ENCODE data around the gene MXD1.
A peak's percentile ranks its signal among the peaks of the same experiment; 100 is the strongest.

The MXD1 gene

GRCh38 chr2:69911985-69912563 is 2.8 kb upstream of the MXD1 start:
- H3K4me3 ChIP-seq (ENCODE audit: low read depth, low read length), result no peak overlapping the region
- H3K4me1 ChIP-seq (ENCODE audit: control insufficient read depth, insufficient read depth, low read length), result no peaks in the 10 kb centered on the region
- no peaks in the 10 kb centered on the region for H3K9me3 ChIP-seq (ENCODE audit: control insufficient read depth, insufficient read depth, low read length)
- peaks cover 28% of the 10 kb centered on the region for H3K36me3 ChIP-seq (ENCODE audit: control insufficient read depth, insufficient read depth, low read length)
- H3K9ac ChIP-seq (ENCODE audit: low read depth, low read length), result no peak overlapping the region
- H3K27ac ChIP-seq (ENCODE audit: low read depth, low read length), result no peak overlapping the region
- H3K27me3 ChIP-seq (ENCODE audit: control insufficient read depth, insufficient read depth, low read length), result no peaks in the 10 kb centered on the region

- Histone ChIP-seq H3K9ac (ENCODE audit: low read depth, low read length) (peak overlapping the region; percentile 96), H3K9me3 (ENCODE audit: control insufficient read depth, insufficient read depth, low read length) (no peaks in the 10 kb centered on the region), H3K4me1 (ENCODE audit: control insufficient read depth, insufficient read depth, low read length) (no peaks in the 10 kb centered on the region), H3K27ac (ENCODE audit: low read depth, low read length) (peak overlapping the region; percentile 99), H3K36me3 (ENCODE audit: control insufficient read depth, insufficient read depth, low read length) (peaks cover 11% of the 10 kb centered on the region), H3K27me3 (ENCODE audit: control insufficient read depth, insufficient read depth, low read length) (no peaks in the 10 kb centered on the region), H3K4me3 (ENCODE audit: low read depth, low read length) (peak overlapping the region; percentile 78)
These were observed 552 bp upstream of the MXD1 start for GRCh38 chr2:69914164-69914949.

GRCh38 chr2:69916106-69916505 is 1.2 kb downstream of the MXD1 start:
- Histone ChIP-seq H3K27me3 (ENCODE audit: control insufficient read depth, insufficient read depth, low read length) (no peaks in the 10 kb centered on the region), H3K4me3 (ENCODE audit: low read depth, low read length) (peak overlapping the region; percentile 78), H3K36me3 (ENCODE audit: control insufficient read depth, insufficient read depth, low read length) (peaks cover 5% of the 10 kb centered on the region; the same call in 1 of the 2 replicates), H3K4me1 (ENCODE audit: control insufficient read depth, insufficient read depth, low read length) (no peaks in the 10 kb centered on the region), H3K27ac (ENCODE audit: low read depth, low read length) (no peak overlapping the region), H3K9ac (ENCODE audit: low read depth, low read length) (no peak overlapping the region), H3K9me3 (ENCODE audit: control insufficient read depth, insufficient read depth, low read length) (no peaks in the 10 kb centered on the region)

- no peaks in the 10 kb centered on the region for H3K9me3 ChIP-seq (ENCODE audit: control insufficient read depth, insufficient read depth, low read length)
- no peaks in the 10 kb centered on the region for H3K4me1 ChIP-seq (ENCODE audit: control insufficient read depth, insufficient read depth, low read length)
- H3K27ac ChIP-seq (ENCODE audit: low read depth, low read length), result no peak overlapping the region
- no peak overlapping the region for H3K9ac ChIP-seq (ENCODE audit: low read depth, low read length)
- no peak overlapping the region for H3K4me3 ChIP-seq (ENCODE audit: low read depth, low read length)
- H3K36me3 ChIP-seq (ENCODE audit: control insufficient read depth, insufficient read depth, low read length), result peaks cover 5% of the 10 kb centered on the region; the same call in 1 of the 2 replicates
- H3K27me3 ChIP-seq (ENCODE audit: control insufficient read depth, insufficient read depth, low read length), result no peaks in the 10 kb centered on the region
These were observed 2.9 kb downstream of the MXD1 start for GRCh38 chr2:69917852-69918251.

GRCh38 chr2:69918401-69918800 is 3.5 kb downstream of the MXD1 start:
- no peaks in the 10 kb centered on the region for H3K36me3 ChIP-seq (ENCODE audit: control insufficient read depth, insufficient read depth, low read length)
- H3K27ac ChIP-seq (ENCODE audit: low read depth, low read length), result no peak overlapping the region
- no peak overlapping the region for H3K4me3 ChIP-seq (ENCODE audit: low read depth, low read length)
- no peaks in the 10 kb centered on the region for H3K9me3 ChIP-seq (ENCODE audit: control insufficient read depth, insufficient read depth, low read length)
- no peak overlapping the region for H3K9ac ChIP-seq (ENCODE audit: low read depth, low read length)
- no peaks in the 10 kb centered on the region for H3K27me3 ChIP-seq (ENCODE audit: control insufficient read depth, insufficient read depth, low read length)
- H3K4me1 ChIP-seq (ENCODE audit: control insufficient read depth, insufficient read depth, low read length), result no peaks in the 10 kb centered on the region

GRCh38 chr2:69923116-69923515 is 8.2 kb downstream of the MXD1 start:
- H3K4me3 ChIP-seq (ENCODE audit: low read depth, low read length), result no peak overlapping the region
- no peak overlapping the region for H3K27ac ChIP-seq (ENCODE audit: low read depth, low read length)
- H3K9ac ChIP-seq (ENCODE audit: low read depth, low read length), result no peak overlapping the region
- no peaks in the 10 kb centered on the region for H3K9me3 ChIP-seq (ENCODE audit: control insufficient read depth, insufficient read depth, low read length)
- no peaks in the 10 kb centered on the region for H3K27me3 ChIP-seq (ENCODE audit: control insufficient read depth, insufficient read depth, low read length)
- H3K4me1 ChIP-seq (ENCODE audit: control insufficient read depth, insufficient read depth, low read length), result no peaks in the 10 kb centered on the region
- no peaks in the 10 kb centered on the region for H3K36me3 ChIP-seq (ENCODE audit: control insufficient read depth, insufficient read depth, low read length)

GRCh38 chr2:69926849-69927515 is 12.1 kb downstream of the MXD1 start:
- Histone ChIP-seq H3K27ac (ENCODE audit: low read depth, low read length) (no peak overlapping the region), H3K27me3 (ENCODE audit: control insufficient read depth, insufficient read depth, low read length) (no peaks in the 10 kb centered on the region), H3K9ac (ENCODE audit: low read depth, low read length) (no peak overlapping the region), H3K4me3 (ENCODE audit: low read depth, low read length) (no peak overlapping the region), H3K36me3 (ENCODE audit: control insufficient read depth, insufficient read depth, low read length) (no peaks in the 10 kb centered on the region), H3K4me1 (ENCODE audit: control insufficient read depth, insufficient read depth, low read length) (no peaks in the 10 kb centered on the region), H3K9me3 (ENCODE audit: control insufficient read depth, insufficient read depth, low read length) (no peaks in the 10 kb centered on the region)

- Histone ChIP-seq H3K27ac (ENCODE audit: low read depth, low read length) (no peak overlapping the region), H3K4me3 (ENCODE audit: low read depth, low read length) (no peak overlapping the region), H3K9me3 (ENCODE audit: control insufficient read depth, insufficient read depth, low read length) (no peaks in the 10 kb centered on the region), H3K4me1 (ENCODE audit: control insufficient read depth, insufficient read depth, low read length) (peaks cover 5% of the 10 kb centered on the region; the same call in 1 of the 2 replicates), H3K9ac (ENCODE audit: low read depth, low read length) (no peak overlapping the region), H3K36me3 (ENCODE audit: control insufficient read depth, insufficient read depth, low read length) (no peaks in the 10 kb centered on the region; the same call in 1 of the 2 replicates), H3K27me3 (ENCODE audit: control insufficient read depth, insufficient read depth, low read length) (no peaks in the 10 kb centered on the region)
These were observed 17.1 kb downstream of the MXD1 start for GRCh38 chr2:69931832-69932595.

- no peak overlapping the region for H3K27ac ChIP-seq (ENCODE audit: low read depth, low read length)
- no peaks in the 10 kb centered on the region for H3K27me3 ChIP-seq (ENCODE audit: control insufficient read depth, insufficient read depth, low read length)
- peaks cover 5% of the 10 kb centered on the region; the same call in 1 of the 2 replicates for H3K4me1 ChIP-seq (ENCODE audit: control insufficient read depth, insufficient read depth, low read length)
- H3K9ac ChIP-seq (ENCODE audit: low read depth, low read length), result no peak overlapping the region
- H3K9me3 ChIP-seq (ENCODE audit: control insufficient read depth, insufficient read depth, low read length), result no peaks in the 10 kb centered on the region
- H3K36me3 ChIP-seq (ENCODE audit: control insufficient read depth, insufficient read depth, low read length), result no peaks in the 10 kb centered on the region; the same call in 1 of the 2 replicates
- no peak overlapping the region for H3K4me3 ChIP-seq (ENCODE audit: low read depth, low read length)
These were observed 17.6 kb downstream of the MXD1 start for GRCh38 chr2:69932596-69932922.

GRCh38 chr2:69933254-69933828 is 18.4 kb downstream of the MXD1 start:
- peak overlapping the region; percentile 26 for H3K27ac ChIP-seq (ENCODE audit: low read depth, low read length)
- no peak overlapping the region for H3K4me3 ChIP-seq (ENCODE audit: low read depth, low read length)
- H3K9me3 ChIP-seq (ENCODE audit: control insufficient read depth, insufficient read depth, low read length), result no peaks in the 10 kb centered on the region
- peaks cover 5% of the 10 kb centered on the region; the same call in 1 of the 2 replicates for H3K4me1 ChIP-seq (ENCODE audit: control insufficient read depth, insufficient read depth, low read length)
- H3K27me3 ChIP-seq (ENCODE audit: control insufficient read depth, insufficient read depth, low read length), result no peaks in the 10 kb centered on the region
- H3K36me3 ChIP-seq (ENCODE audit: control insufficient read depth, insufficient read depth, low read length), result peaks cover 6% of the 10 kb centered on the region
- H3K9ac ChIP-seq (ENCODE audit: low read depth, low read length), result no peak overlapping the region
